Vagina (tissue), 2 donors: ENCODE results near the gene VWC2L.

ENCODE experiments used
- POLR2AphosphoS5 ChIP-seq, 2 donors: sonication (generic); formaldehyde crosslinking; IDR thresholded peaks; one replicate each; pipeline ENCODE4 v1.9.0; 2017; ENCODE audit warnings: antibody characterized with exemption in 2 of 2, mild to moderate bottlenecking in 2 of 2, low read depth in 1 of 2; ENCODE audit not compliant: insufficient read depth in 1 of 2
- TF ChIP-seq, protein P1 (sequence below), 3 experiments: fragments of 450-650 bp in 2 of 3; fragments of 200-600 bp in 1 of 3; sonication (generic) in 1 of 3; IDR thresholded peaks; one replicate each; pipeline ENCODE4 v1.5.1; 2017 to 2019; ENCODE audit warnings: antibody characterized with exemption in 3 of 3, mild to moderate bottlenecking in 2 of 3, moderate library complexity in 2 of 3

DNA sequence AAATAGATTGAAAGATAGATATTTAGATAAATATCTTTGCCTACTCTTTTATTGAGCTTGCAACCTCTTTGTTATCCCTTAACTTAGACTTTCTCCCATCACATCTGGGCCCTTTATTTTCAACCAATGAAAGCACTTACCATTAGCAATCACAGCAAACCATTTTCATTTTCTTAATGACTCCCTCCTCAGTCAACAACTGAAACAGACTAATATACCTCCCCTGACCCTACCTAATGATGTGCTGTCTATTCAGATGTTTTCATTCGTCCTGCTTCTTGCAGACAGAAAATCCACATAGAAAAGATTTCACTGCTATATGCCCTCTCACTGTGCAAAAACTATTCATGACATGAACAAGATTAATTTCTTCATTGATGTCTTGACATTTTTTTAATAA lies 154.4 kb downstream of the VWC2L start:
- TF ChIP-seq, protein P1, sequence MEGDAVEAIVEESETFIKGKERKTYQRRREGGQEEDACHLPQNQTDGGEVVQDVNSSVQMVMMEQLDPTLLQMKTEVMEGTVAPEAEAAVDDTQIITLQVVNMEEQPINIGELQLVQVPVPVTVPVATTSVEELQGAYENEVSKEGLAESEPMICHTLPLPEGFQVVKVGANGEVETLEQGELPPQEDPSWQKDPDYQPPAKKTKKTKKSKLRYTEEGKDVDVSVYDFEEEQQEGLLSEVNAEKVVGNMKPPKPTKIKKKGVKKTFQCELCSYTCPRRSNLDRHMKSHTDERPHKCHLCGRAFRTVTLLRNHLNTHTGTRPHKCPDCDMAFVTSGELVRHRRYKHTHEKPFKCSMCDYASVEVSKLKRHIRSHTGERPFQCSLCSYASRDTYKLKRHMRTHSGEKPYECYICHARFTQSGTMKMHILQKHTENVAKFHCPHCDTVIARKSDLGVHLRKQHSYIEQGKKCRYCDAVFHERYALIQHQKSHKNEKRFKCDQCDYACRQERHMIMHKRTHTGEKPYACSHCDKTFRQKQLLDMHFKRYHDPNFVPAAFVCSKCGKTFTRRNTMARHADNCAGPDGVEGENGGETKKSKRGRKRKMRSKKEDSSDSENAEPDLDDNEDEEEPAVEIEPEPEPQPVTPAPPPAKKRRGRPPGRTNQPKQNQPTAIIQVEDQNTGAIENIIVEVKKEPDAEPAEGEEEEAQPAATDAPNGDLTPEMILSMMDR (IDR thresholded peaks at IDR 0.05): no peak
- no peak for TF ChIP-seq POLR2AphosphoS5 (IDR thresholded peaks at IDR 0.05; ENCODE audit: insufficient read depth in 1 of 2, low read depth in 1 of 2)
